K562 (cell line): ENCODE results near the gene DZIP1. TPM values are rescaled to one million over a fixed set of nuclear protein-coding genes. Genes with fewer than 3 reads are reported as not detected.
A peak's percentile ranks its signal among the peaks of the same experiment; 100 is the strongest.

Source experiments
- ATAC-seq: fragments of 200-7000 bp; cut with Tn5 transposase; 3 replicates; pipeline ENCODE4 v1.9.1; 2020; ENCODE audit warnings: moderate library complexity
- BruUV-seq: library from RNA; stranded (reverse); fragments of 400-500 nt; replicated peaks from 2 replicates; lab custom pipeline; 2021; lab: Mats Ljungman, UMichigan
- CTCF ChIA-PET: fragments of 300-600 bp; formaldehyde crosslinking; extraction: SDS; loops from one replicate; lab custom pipeline; 2021; ENCODE audit warnings: low intra/inter-chr PET ratio; lab: Yijun Ruan, JAX
- POLR2A ChIA-PET: fragments of 300-600, 350-650 bp; sonication (Branson Sonifier 250); formaldehyde crosslinking; extraction: SDS; loops from one replicate; lab custom pipeline; 2021; ENCODE audit warnings: antibody characterized with exemption, inconsistent platforms; lab: Yijun Ruan, JAX
- DNase-seq, 4 experiments: peaks; one replicate each; pipeline versions ENCODE4 v3.0.0 to v3.0.0-alpha.2; 2011 to 2018; ENCODE audit warnings: low spot score in 3 of 4, mixed read lengths in 3 of 4; ENCODE audit errors: extremely low read depth in 1 of 4
- FAIRE-seq: peaks from 2 replicates; lab custom pipeline; 2011; peaks lifted over from hg19 to GRCh38; lab: Jason Lieb, UNC
- H2AFZ ChIP-seq: 2 replicates; pipeline ENCODE4 v1.6.0; 2011; ENCODE audit warnings: low read depth, low read length, control low read depth, inconsistent platforms
- H3K27ac ChIP-seq: fragments of 200-600 bp; 3 replicates; pipeline ENCODE4 v1.8.0; 2011; ENCODE audit warnings: low read depth, mild to moderate bottlenecking, control low read depth, inconsistent platforms, low read length, moderate library complexity, mixed read lengths; ENCODE audit errors: extremely low read depth
- H3K27me3 ChIP-seq, 2 experiments: fragments of 300-600 bp in 1 of 2; 2 replicates in 1 of 2; 3 replicates in 1 of 2; pipeline versions ENCODE4 v1.6.0 to v1.8.0; 2011; ENCODE audit warnings: inconsistent platforms in 2 of 2, low read length in 2 of 2, mild to moderate bottlenecking in 1 of 2, mixed read lengths in 1 of 2, moderate library complexity in 1 of 2; ENCODE audit not compliant: control insufficient read depth in 2 of 2, insufficient read depth in 2 of 2
- H3K36me3 ChIP-seq: fragments of 300-600 bp; 3 replicates; pipeline ENCODE4 v1.8.0; 2011; ENCODE audit warnings: mild to moderate bottlenecking, low read length, inconsistent platforms; ENCODE audit not compliant: control insufficient read depth, insufficient read depth
- H3K4me1 ChIP-seq, 2 experiments: fragments of 200-600 bp in 1 of 2; replicated peaks in 1 of 2; 2 replicates in 1 of 2; 3 replicates in 1 of 2; pipeline versions ENCODE4 v1.5.1 to v1.8.0; 2011; ENCODE audit warnings: inconsistent platforms in 2 of 2, low read length in 2 of 2, mild to moderate bottlenecking in 1 of 2, mixed read lengths in 1 of 2, moderate library complexity in 1 of 2; ENCODE audit not compliant: control insufficient read depth in 2 of 2, insufficient read depth in 2 of 2
- H3K4me2 ChIP-seq: 2 replicates; pipeline ENCODE4 v1.6.1; 2011; ENCODE audit warnings: low read length, control low read depth, inconsistent platforms, mixed read lengths; ENCODE audit not compliant: insufficient read depth
- H3K4me3 ChIP-seq: fragments of 200-600 bp; sonication (generic), shearing (Covaris generic); 2 replicates; pipeline ENCODE4 v1.5.1; 2016; ENCODE audit warnings: control low read depth, inconsistent platforms
- H3K79me2 ChIP-seq: fragments of 200-600 bp; 3 replicates; pipeline ENCODE4 v1.8.0; 2011; ENCODE audit warnings: low read length, inconsistent platforms; ENCODE audit not compliant: control insufficient read depth, insufficient read depth
- H3K9ac ChIP-seq, 2 experiments: 2 replicates each; pipeline versions ENCODE4 v1.6.0 to v1.6.1; 2011; ENCODE audit warnings: low read depth in 2 of 2, low read length in 2 of 2, control low read depth in 1 of 2, inconsistent platforms in 1 of 2, mild to moderate bottlenecking in 1 of 2, mixed read lengths in 1 of 2; ENCODE audit not compliant: insufficient read depth in 1 of 2
- H3K9me1 ChIP-seq: one replicate; pipeline ENCODE4 v1.6.0; 2011; ENCODE audit warnings: inconsistent platforms, mild to moderate bottlenecking, low read length, moderate library complexity; ENCODE audit not compliant: control insufficient read depth, insufficient read depth
- H3K9me3 ChIP-seq: replicated peaks from 2 replicates; pipeline ENCODE4 v1.5.1; 2011; ENCODE audit warnings: low read depth, low read length, inconsistent platforms; ENCODE audit not compliant: control insufficient read depth, insufficient read depth
- H4K20me1 ChIP-seq: replicated peaks from 2 replicates; pipeline ENCODE4 v1.6.1; 2011; ENCODE audit warnings: low read length, inconsistent platforms, mixed read lengths; ENCODE audit not compliant: control insufficient read depth, insufficient read depth
- GABPB2 ChIP-seq: fragments of 250-450 bp; sonication (Bioruptor Pico); conservative IDR thresholded peaks from 2 replicates; pipeline ENCODE4 v1.5.1; 2021; ENCODE audit warnings: mild to moderate bottlenecking
- HDAC6 ChIP-seq: IDR thresholded peaks from 2 replicates; pipeline ENCODE4 v1.6.1; 2012; ENCODE audit warnings: low read depth, mild to moderate bottlenecking, control low read depth, inconsistent platforms, low read length, moderate library complexity
- HMG20B ChIP-seq: fragments of 250-450 bp; sonication (Bioruptor Pico); IDR thresholded peaks from 2 replicates; pipeline ENCODE4 v1.5.0; 2021; ENCODE audit warnings: mild to moderate bottlenecking
- MEIS2 ChIP-seq: fragments of 450-650 bp; IDR thresholded peaks from 2 replicates; pipeline ENCODE4 v1.6.1; 2014; ENCODE audit warnings: mild to moderate bottlenecking; ENCODE audit not compliant: partially characterized antibody
- NCOA6 ChIP-seq: fragments of 450-650 bp; IDR thresholded peaks from 2 replicates; pipeline ENCODE4 v1.6.1; 2017; ENCODE audit warnings: mild to moderate bottlenecking
- NR2C1 ChIP-seq, 2 experiments: fragments of 450-650 bp; IDR thresholded peaks; 2 replicates each; pipeline ENCODE4 v1.6.1; 2017; ENCODE audit warnings: mild to moderate bottlenecking in 2 of 2, antibody characterized with exemption in 1 of 2, inconsistent platforms in 1 of 2, missing compliant biosample characterization in 1 of 2, missing genetic modification characterization in 1 of 2
- SAFB ChIP-seq: fragments of 200-400 bp; formaldehyde crosslinking; IDR thresholded peaks from 2 replicates; pipeline ENCODE4 v1.6.1; 2017; ENCODE audit warnings: low read depth, low read length, borderline replicate concordance
- SMAD2 ChIP-seq: fragments of 150-350 bp; IDR thresholded peaks from 2 replicates; pipeline ENCODE4 v1.6.1; 2014; ENCODE audit warnings: low read depth, mild to moderate bottlenecking, low read length
- SNIP1 ChIP-seq: fragments of 450-650 bp; IDR thresholded peaks from 2 replicates; pipeline ENCODE4 v1.7.1; 2017; ENCODE audit warnings: low read depth, mild to moderate bottlenecking
- ZNF165 ChIP-seq: fragments of 250-450 bp; sonication (Bioruptor Pico); IDR thresholded peaks from 2 replicates; pipeline ENCODE4 v1.4.0; 2020; ENCODE audit warnings: borderline replicate concordance
- ZNF239 ChIP-seq: fragments of 250-450 bp; sonication (Bioruptor Pico); IDR thresholded peaks from 2 replicates; pipeline ENCODE4 v1.4.0; 2020; ENCODE audit warnings: mild to moderate bottlenecking
- WGBS: fragments of 100-300 bp; shearing (Covaris generic); methylation state at CpG from one replicate; pipeline ENCODE4 v1.1.6; 2016; ENCODE audit warnings: low coverage, mixed read lengths; ENCODE audit not compliant: insufficient coverage; ENCODE audit errors: missing lambda C conversion rate; 5-methylcytosine and 5-hydroxymethylcytosine counted together
- in situ Hi-C: fragments of 300-500 bp; cut with MboI; formaldehyde crosslinking; loops from 4 replicates; pipeline ENCODE4 v1.15.0; 2018; ENCODE audit warnings: inconsistent platforms, mixed read lengths
- intact Hi-C: fragments of 100-400 bp; cut with micrococcal nuclease; formaldehyde crosslinking; loops from 2 replicates; pipeline ENCODE4 v1.14.2; 2022
- polyA plus RNA-seq, 8 experiments: library from polyadenylated mRNA; depleted of rRNA in 4 of 8; stranded (reverse) in 5 of 8; unstranded in 3 of 8; fragments of >200 nt; fragmentation: Nextera tagmentation in 2 of 8; fragmentation: Illumina TruSeq in 1 of 8; extraction: Ambion mirVana in 2 of 8; extraction: Trizol in 1 of 8; gene quantifications; 2 replicates each; pipeline versions ENCODE4 v1.2.1 to v1.2.3, GENCODE V29; 2011 to 2014; ENCODE audit warnings: inconsistent platforms in 1 of 8, missing spikeins in 1 of 8
- total RNA-seq, 7 experiments: library from RNA; depleted of rRNA in 6 of 7; stranded (reverse); fragments of >200 nt in 6 of 7; fragmentation: Illumina TruSeq in 2 of 7; extraction: Trizol in 2 of 7; gene quantifications; 2 replicates each; pipeline versions ENCODE4 v1.2.1 to v1.2.3, GENCODE V29; 2011 to 2021; ENCODE audit warnings: low replicate concordance in 1 of 7
- TF ChIP-seq, protein P1 (sequence below), 2 experiments: fragments of 450-650 bp; IDR thresholded peaks; 2 replicates each; pipeline ENCODE4 v1.6.1; 2018; ENCODE audit warnings: mild to moderate bottlenecking in 2 of 2, low read depth in 1 of 2; ENCODE audit not compliant: partially characterized antibody in 2 of 2
- TF ChIP-seq, protein P2 (sequence below), 2 experiments: IDR thresholded peaks in 1 of 2; conservative IDR thresholded peaks in 1 of 2; 2 replicates each; pipeline ENCODE4 v1.6.1; 2016; ENCODE audit warnings: low read depth in 2 of 2, mild to moderate bottlenecking in 1 of 2, missing compliant biosample characterization in 1 of 2, missing genetic modification characterization in 1 of 2, moderate library complexity in 1 of 2
- TF ChIP-seq, protein P3 (sequence below): fragments of 450-650 bp; IDR thresholded peaks from 2 replicates; pipeline ENCODE4 v1.6.1; 2016; ENCODE audit warnings: missing biosample characterization, missing genetic modification characterization

Gene DZIP1
- total and polyA plus RNA-seq, 9 of the 15 experiments (the other 6 are each of a cell fraction or from before 2014, with no cell fraction given): 0.07 TPM; not detected in 8

GRCh38 chr13:95656386-95657015, 12.0 kb upstream of the DZIP1 start:
- Histone ChIP-seq H2AFZ (no peak overlapping the region), H3K27ac (no peak overlapping the region), H3K79me2 (no peaks in the 10 kb centered on the region), H3K27me3 (no peaks in the 10 kb centered on the region), H3K4me1 (peaks cover 0 to 5% of the 10 kb centered on the region in 2 experiments; a peak in 1 of 5 replicates), H4K20me1 (no peaks in the 10 kb centered on the region), H3K9me3 (no peaks in the 10 kb centered on the region), H3K9ac (no peak overlapping the region), H3K4me2 (no peak overlapping the region), H3K9me1 (no peaks in the 10 kb centered on the region), H3K4me3 (no peak overlapping the region), H3K36me3 (no peaks in the 10 kb centered on the region)
- ChIA-PET CTCF (no interaction called here), POLR2A (no interaction called here)
- in situ Hi-C loops: no loop called here
- intact Hi-C loops: no loop called here
- FAIRE-seq (no peak), ATAC-seq (no peak), DNase-seq (peak in 1 of 4 experiments; percentile 21)
- 10% methylated on average over 3 of the region's 3 CpGs for WGBS
- no TSS peak for BruUV-seq
- TF ChIP-seq HDAC6: no peak
- TF ChIP-seq, protein P1, sequence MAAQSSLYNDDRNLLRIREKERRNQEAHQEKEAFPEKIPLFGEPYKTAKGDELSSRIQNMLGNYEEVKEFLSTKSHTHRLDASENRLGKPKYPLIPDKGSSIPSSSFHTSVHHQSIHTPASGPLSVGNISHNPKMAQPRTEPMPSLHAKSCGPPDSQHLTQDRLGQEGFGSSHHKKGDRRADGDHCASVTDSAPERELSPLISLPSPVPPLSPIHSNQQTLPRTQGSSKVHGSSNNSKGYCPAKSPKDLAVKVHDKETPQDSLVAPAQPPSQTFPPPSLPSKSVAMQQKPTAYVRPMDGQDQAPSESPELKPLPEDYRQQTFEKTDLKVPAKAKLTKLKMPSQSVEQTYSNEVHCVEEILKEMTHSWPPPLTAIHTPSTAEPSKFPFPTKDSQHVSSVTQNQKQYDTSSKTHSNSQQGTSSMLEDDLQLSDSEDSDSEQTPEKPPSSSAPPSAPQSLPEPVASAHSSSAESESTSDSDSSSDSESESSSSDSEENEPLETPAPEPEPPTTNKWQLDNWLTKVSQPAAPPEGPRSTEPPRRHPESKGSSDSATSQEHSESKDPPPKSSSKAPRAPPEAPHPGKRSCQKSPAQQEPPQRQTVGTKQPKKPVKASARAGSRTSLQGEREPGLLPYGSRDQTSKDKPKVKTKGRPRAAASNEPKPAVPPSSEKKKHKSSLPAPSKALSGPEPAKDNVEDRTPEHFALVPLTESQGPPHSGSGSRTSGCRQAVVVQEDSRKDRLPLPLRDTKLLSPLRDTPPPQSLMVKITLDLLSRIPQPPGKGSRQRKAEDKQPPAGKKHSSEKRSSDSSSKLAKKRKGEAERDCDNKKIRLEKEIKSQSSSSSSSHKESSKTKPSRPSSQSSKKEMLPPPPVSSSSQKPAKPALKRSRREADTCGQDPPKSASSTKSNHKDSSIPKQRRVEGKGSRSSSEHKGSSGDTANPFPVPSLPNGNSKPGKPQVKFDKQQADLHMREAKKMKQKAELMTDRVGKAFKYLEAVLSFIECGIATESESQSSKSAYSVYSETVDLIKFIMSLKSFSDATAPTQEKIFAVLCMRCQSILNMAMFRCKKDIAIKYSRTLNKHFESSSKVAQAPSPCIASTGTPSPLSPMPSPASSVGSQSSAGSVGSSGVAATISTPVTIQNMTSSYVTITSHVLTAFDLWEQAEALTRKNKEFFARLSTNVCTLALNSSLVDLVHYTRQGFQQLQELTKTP (IDR thresholded peaks at IDR 0.05; ENCODE audit: low read depth in 1 of 2, partially characterized antibody in 2 of 2): no peak
- TF ChIP-seq ZNF165 (CRISPR knock-in tag): no peak
- TF ChIP-seq, protein P2, sequence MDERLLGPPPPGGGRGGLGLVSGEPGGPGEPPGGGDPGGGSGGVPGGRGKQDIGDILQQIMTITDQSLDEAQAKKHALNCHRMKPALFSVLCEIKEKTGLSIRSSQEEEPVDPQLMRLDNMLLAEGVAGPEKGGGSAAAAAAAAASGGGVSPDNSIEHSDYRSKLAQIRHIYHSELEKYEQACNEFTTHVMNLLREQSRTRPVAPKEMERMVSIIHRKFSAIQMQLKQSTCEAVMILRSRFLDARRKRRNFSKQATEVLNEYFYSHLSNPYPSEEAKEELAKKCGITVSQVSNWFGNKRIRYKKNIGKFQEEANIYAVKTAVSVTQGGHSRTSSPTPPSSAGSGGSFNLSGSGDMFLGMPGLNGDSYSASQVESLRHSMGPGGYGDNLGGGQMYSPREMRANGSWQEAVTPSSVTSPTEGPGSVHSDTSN (CRISPR knock-in tag; IDR thresholded peaks at IDR 0.05; ENCODE audit: low read depth): no peak
- TF ChIP-seq, protein P2 (tag; conservative IDR thresholded peaks at IDR 0.05; ENCODE audit: low read depth): peak; percentile 81
- no peak for TF ChIP-seq ZNF239 (CRISPR knock-in tag)
- no peak for TF ChIP-seq NCOA6
- TF ChIP-seq GABPB2 (CRISPR knock-in tag): no peak
- TF ChIP-seq HMG20B: no peak
- TF ChIP-seq MEIS2: peak; percentile 90
- TF ChIP-seq, protein P3, sequence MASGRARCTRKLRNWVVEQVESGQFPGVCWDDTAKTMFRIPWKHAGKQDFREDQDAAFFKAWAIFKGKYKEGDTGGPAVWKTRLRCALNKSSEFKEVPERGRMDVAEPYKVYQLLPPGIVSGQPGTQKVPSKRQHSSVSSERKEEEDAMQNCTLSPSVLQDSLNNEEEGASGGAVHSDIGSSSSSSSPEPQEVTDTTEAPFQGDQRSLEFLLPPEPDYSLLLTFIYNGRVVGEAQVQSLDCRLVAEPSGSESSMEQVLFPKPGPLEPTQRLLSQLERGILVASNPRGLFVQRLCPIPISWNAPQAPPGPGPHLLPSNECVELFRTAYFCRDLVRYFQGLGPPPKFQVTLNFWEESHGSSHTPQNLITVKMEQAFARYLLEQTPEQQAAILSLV (tag): no peak
- no peak for TF ChIP-seq NR2C1 (IDR thresholded peaks at IDR 0.05)
- no peak for TF ChIP-seq NR2C1 (tag; IDR thresholded peaks at IDR 0.05)
- TF ChIP-seq SNIP1: no peak
- TF ChIP-seq SAFB: no peak
- TF ChIP-seq SMAD2: no peak
